Thyroid gland (tissue), 4 donors: ENCODE data around the gene S100A3.

Experiments used
- CTCF ChIP-seq, 6 experiments: fragments of 200-600 bp in 3 of 6; fragments of 450-650 bp in 3 of 6; sonication (generic) in 3 of 6; IDR thresholded peaks; one replicate each; pipeline ENCODE4 v1.5.1; 2016 to 2019; ENCODE audit warnings: antibody characterized with exemption in 6 of 6, mild to moderate bottlenecking in 2 of 6, inconsistent platforms in 1 of 6, moderate library complexity in 1 of 6
- POLR2A ChIP-seq, 2 donors: fragments of 450-650 bp; IDR thresholded peaks; one replicate each; pipeline ENCODE4 v1.6.1; 2017; ENCODE audit warnings: antibody characterized with exemption in 2 of 2, mild to moderate bottlenecking in 2 of 2, moderate library complexity in 1 of 2

DNA sequence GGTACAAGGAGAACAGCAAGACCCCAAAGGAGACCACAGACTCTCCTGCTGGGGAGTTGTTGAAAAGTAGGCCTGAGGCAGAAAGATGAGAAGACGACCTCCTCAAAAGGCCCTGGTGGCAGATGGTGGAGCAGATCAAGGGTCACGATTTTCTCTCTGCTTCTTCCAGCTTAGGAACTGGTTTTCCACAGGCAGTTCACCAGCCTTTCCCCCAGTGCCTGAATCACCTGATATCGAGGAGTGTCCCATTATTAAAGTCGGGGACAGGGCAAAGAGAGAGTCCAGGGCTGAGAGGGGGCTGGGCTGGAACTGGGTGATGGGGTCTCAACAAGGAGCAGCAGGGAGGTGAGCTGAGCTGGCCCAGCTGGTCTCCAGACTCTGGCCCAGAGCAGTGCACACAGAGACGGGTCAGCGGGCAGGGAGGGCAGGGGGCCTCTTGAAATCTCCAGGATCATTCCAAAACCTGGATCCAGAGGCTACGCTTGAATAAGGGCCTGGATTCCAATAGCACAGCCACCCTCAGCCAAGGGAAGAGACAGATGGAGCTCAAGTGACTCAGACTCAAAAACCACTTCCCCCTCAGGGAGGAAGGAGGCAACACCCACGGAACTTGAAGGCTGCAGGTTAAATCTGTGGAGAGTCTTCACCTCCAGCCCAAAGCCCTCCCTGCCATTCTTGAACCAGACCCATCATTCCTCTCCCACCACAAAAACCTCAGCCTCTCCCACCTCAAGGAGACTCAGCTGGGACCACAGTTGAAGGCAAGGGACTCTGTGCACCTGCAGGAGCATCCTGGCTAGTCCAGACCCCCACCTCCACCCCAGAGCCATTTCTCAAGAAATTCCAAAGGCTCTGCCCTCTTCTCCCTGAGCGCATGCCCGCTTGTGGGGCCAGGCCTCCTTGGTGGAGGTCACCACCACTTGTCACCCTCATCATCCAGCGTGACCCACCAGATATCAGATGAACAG is 8.4 kb downstream of the S100A3 start, which contains the start of gene S100A5:
- peak in 1 of 2 donors; percentile 42 for TF ChIP-seq POLR2A (IDR thresholded peaks at IDR 0.05)
- TF ChIP-seq CTCF (IDR thresholded peaks at IDR 0.05), result no peak
